HCT116 (cell line): Measurements from ENCODE around the gene IZUMO1.

ENCODE experiments used
- CBX3 ChIP-seq: IDR thresholded peaks from 2 replicates; pipeline ENCODE4 v1.6.1; 2012; ENCODE audit warnings: low read depth
- CTCF ChIP-seq, 3 experiments: fragments of 200-600 bp in 1 of 3; sonication (generic) in 1 of 3; IDR thresholded peaks in 2 of 3; conservative IDR thresholded peaks in 1 of 3; 2 replicates each; pipeline ENCODE4 v1.5.1; 2012 to 2017; ENCODE audit warnings: low read depth in 2 of 3, low read length in 2 of 3, antibody characterized with exemption in 1 of 3, borderline replicate concordance in 1 of 3, control low read depth in 1 of 3, mild to moderate bottlenecking in 1 of 3, mixed read lengths in 1 of 3, mixed run types in 1 of 3, moderate library complexity in 1 of 3; ENCODE audit not compliant: insufficient read depth in 1 of 3
- EZH2phosphoT487 ChIP-seq: fragments of 200-600 bp; IDR thresholded peaks from 2 replicates; pipeline ENCODE4 v1.6.1; 2018; ENCODE audit warnings: antibody characterized with exemption, borderline replicate concordance
- JUND ChIP-seq: IDR thresholded peaks from 2 replicates; pipeline ENCODE4 v1.6.1; 2012
- POLR2AphosphoS5 ChIP-seq: IDR thresholded peaks from 2 replicates; pipeline ENCODE4 v1.6.1; 2011; ENCODE audit warnings: mild to moderate bottlenecking, low read depth, low read length, moderate library complexity
- YY1 ChIP-seq: IDR thresholded peaks from 2 replicates; pipeline ENCODE4 v1.6.1; 2011; ENCODE audit warnings: low read length, low read depth, moderate library complexity, mild to moderate bottlenecking; ENCODE audit not compliant: insufficient replicate concordance; ENCODE audit errors: extremely low read depth
- TF ChIP-seq, protein P1 (sequence below): IDR thresholded peaks from 2 replicates; pipeline ENCODE4 v1.6.1; 2012
- TF ChIP-seq, protein P2 (sequence below): IDR thresholded peaks from 2 replicates; pipeline ENCODE4 v1.6.1; 2012; ENCODE audit warnings: low read depth

GRCh38 chr19:48718711-48719231 lies 27.9 kb downstream of the IZUMO1 start:
- TF ChIP-seq, protein P1, sequence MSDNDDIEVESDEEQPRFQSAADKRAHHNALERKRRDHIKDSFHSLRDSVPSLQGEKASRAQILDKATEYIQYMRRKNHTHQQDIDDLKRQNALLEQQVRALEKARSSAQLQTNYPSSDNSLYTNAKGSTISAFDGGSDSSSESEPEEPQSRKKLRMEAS = no peak
- TF ChIP-seq CTCF (IDR thresholded peaks at IDR 0.05 in 2 of 3, conservative IDR thresholded peaks at IDR 0.05 in 1 of 3; ENCODE audit: borderline replicate concordance in 1 of 3, insufficient read depth in 1 of 3, low read depth in 2 of 3, low read length in 2 of 3) (no peak), YY1 (no peak), POLR2AphosphoS5 (no peak), JUND (no peak), CBX3 (no peak), EZH2phosphoT487 (no peak)
- TF ChIP-seq, protein P2, sequence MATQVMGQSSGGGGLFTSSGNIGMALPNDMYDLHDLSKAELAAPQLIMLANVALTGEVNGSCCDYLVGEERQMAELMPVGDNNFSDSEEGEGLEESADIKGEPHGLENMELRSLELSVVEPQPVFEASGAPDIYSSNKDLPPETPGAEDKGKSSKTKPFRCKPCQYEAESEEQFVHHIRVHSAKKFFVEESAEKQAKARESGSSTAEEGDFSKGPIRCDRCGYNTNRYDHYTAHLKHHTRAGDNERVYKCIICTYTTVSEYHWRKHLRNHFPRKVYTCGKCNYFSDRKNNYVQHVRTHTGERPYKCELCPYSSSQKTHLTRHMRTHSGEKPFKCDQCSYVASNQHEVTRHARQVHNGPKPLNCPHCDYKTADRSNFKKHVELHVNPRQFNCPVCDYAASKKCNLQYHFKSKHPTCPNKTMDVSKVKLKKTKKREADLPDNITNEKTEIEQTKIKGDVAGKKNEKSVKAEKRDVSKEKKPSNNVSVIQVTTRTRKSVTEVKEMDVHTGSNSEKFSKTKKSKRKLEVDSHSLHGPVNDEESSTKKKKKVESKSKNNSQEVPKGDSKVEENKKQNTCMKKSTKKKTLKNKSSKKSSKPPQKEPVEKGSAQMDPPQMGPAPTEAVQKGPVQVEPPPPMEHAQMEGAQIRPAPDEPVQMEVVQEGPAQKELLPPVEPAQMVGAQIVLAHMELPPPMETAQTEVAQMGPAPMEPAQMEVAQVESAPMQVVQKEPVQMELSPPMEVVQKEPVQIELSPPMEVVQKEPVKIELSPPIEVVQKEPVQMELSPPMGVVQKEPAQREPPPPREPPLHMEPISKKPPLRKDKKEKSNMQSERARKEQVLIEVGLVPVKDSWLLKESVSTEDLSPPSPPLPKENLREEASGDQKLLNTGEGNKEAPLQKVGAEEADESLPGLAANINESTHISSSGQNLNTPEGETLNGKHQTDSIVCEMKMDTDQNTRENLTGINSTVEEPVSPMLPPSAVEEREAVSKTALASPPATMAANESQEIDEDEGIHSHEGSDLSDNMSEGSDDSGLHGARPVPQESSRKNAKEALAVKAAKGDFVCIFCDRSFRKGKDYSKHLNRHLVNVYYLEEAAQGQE = no peak
